Activated gamma-delta T cell (primary cell): ENCODE measurements around the gene PTBP2.
"Not testable (repeated sequence)": the region's sequence is repeated elsewhere in the genome, so short reads cannot be mapped to it uniquely, and the experiment has no call there.

Experiments
- DNase-seq: peaks from one replicate; lab custom pipeline; 2025; lab: John Stamatoyannopoulos, UW

The PTBP2 gene

GRCh38 chr1:96730574-96731298, 9.2 kb downstream of the PTBP2 start:
- DNase-seq: no peak

GRCh38 chr1:96741335-96741734, 19.8 kb downstream of the PTBP2 start:
- no peak for DNase-seq

- no peak for DNase-seq
Measured at GRCh38 chr1:96746440-96747420, 25.1 kb downstream of the PTBP2 start.

- DNase-seq: no peak
Measured at GRCh38 chr1:96747565-96747964, 26.0 kb downstream of the PTBP2 start.

GRCh38 chr1:96748078-96748477, 26.5 kb downstream of the PTBP2 start:
- no peak for DNase-seq

- DNase-seq: no peak
Measured at GRCh38 chr1:96749618-96750017, 28.0 kb downstream of the PTBP2 start.

GRCh38 chr1:96752394-96752793, 30.8 kb downstream of the PTBP2 start:
- no peak for DNase-seq

- DNase-seq: no peak
Measured at GRCh38 chr1:96756789-96757188, 35.2 kb downstream of the PTBP2 start.

GRCh38 chr1:96762586-96762985, 41.0 kb downstream of the PTBP2 start:
- DNase-seq: not testable (repeated sequence)

- DNase-seq: no peak
Measured at GRCh38 chr1:96763514-96763913, 41.9 kb downstream of the PTBP2 start.

GRCh38 chr1:96764469-96764868, 42.9 kb downstream of the PTBP2 start:
- no peak for DNase-seq

GRCh38 chr1:96771847-96772246, 50.3 kb downstream of the PTBP2 start:
- DNase-seq: no peak

GRCh38 chr1:96772349-96772748, 50.8 kb downstream of the PTBP2 start:
- no peak for DNase-seq

GRCh38 chr1:96772972-96773371, 51.4 kb downstream of the PTBP2 start:
- no peak for DNase-seq

GRCh38 chr1:96782206-96782605, 60.6 kb downstream of the PTBP2 start:
- DNase-seq: no peak

- DNase-seq: no peak
Measured at GRCh38 chr1:96782856-96783255, 61.3 kb downstream of the PTBP2 start.

- no peak for DNase-seq
Measured at GRCh38 chr1:96790599-96790998, 69.0 kb downstream of the PTBP2 start.

- DNase-seq: no peak
Measured at GRCh38 chr1:96792220-96792619, 70.6 kb downstream of the PTBP2 start.

- DNase-seq: not testable (repeated sequence)
Measured at GRCh38 chr1:96801696-96802095, 80.1 kb downstream of the PTBP2 start.

GRCh38 chr1:96804648-96805047, 83.1 kb downstream of the PTBP2 start:
- no peak for DNase-seq

- DNase-seq: no peak
Measured at GRCh38 chr1:96808191-96808590, 86.6 kb downstream of the PTBP2 start.

- no peak for DNase-seq
Measured at GRCh38 chr1:96815914-96816313, 94.3 kb downstream of the PTBP2 start.

- no peak for DNase-seq
Measured at GRCh38 chr1:96820107-96820506, 98.5 kb downstream of the PTBP2 start.
